K562 (cell line): ENCODE results near the gene ZNF575. TPM values are rescaled to one million over a fixed set of nuclear protein-coding genes. Genes with fewer than 3 reads are reported as not detected.

ENCODE experiments used
- ELF2 ChIP-seq: fragments of 250-450 bp; sonication (Bioruptor Pico); IDR thresholded peaks from 2 replicates; pipeline ENCODE4 v1.5.0; 2021; ENCODE audit warnings: mild to moderate bottlenecking
- polyA plus RNA-seq, 8 experiments: library from polyadenylated mRNA; depleted of rRNA in 4 of 8; stranded (reverse) in 5 of 8; unstranded in 3 of 8; fragments of >200 nt; fragmentation: Nextera tagmentation in 2 of 8; fragmentation: Illumina TruSeq in 1 of 8; extraction: Ambion mirVana in 2 of 8; extraction: Trizol in 1 of 8; gene quantifications; 2 replicates each; pipeline versions ENCODE4 v1.2.1 to v1.2.3, GENCODE V29; 2011 to 2014; ENCODE audit warnings: inconsistent platforms in 1 of 8, missing spikeins in 1 of 8
- total RNA-seq, 7 experiments: library from RNA; depleted of rRNA in 6 of 7; stranded (reverse); fragments of >200 nt in 6 of 7; fragmentation: Illumina TruSeq in 2 of 7; extraction: Trizol in 2 of 7; gene quantifications; 2 replicates each; pipeline versions ENCODE4 v1.2.1 to v1.2.3, GENCODE V29; 2011 to 2021; ENCODE audit warnings: low replicate concordance in 1 of 7
- TF ChIP-seq, protein P1 (sequence below): fragments of 150-350 bp; conservative IDR thresholded peaks from 2 replicates; pipeline ENCODE4 v1.6.1; 2014; ENCODE audit warnings: low read length
- TF ChIP-seq, protein P2 (sequence below), 2 experiments: fragments of 450-650 bp in 1 of 2; sonication (generic) in 1 of 2; formaldehyde crosslinking in 1 of 2; IDR thresholded peaks in 1 of 2; conservative IDR thresholded peaks in 1 of 2; 2 replicates each; pipeline versions ENCODE4 v1.6.1 to v1.8.1; 2016 to 2023; ENCODE audit warnings: mild to moderate bottlenecking in 2 of 2, moderate library complexity in 2 of 2, inconsistent platforms in 1 of 2, missing genetic modification reagents in 1 of 2
- TF ChIP-seq, protein P3 (sequence below), 3 experiments: IDR thresholded peaks in 2 of 3; conservative IDR thresholded peaks in 1 of 3; 2 replicates each; pipeline ENCODE4 v1.5.1; 2011 to 2012; ENCODE audit warnings: low read length in 3 of 3, mild to moderate bottlenecking in 3 of 3, control low read depth in 2 of 3, improper control_type of control experiment in 1 of 3, inconsistent platforms in 1 of 3, low read depth in 1 of 3, mixed read lengths in 1 of 3, moderate library complexity in 1 of 3; ENCODE audit not compliant: insufficient read depth in 2 of 3
- TF ChIP-seq, protein P4 (sequence below), 2 experiments: fragments of 450-650 bp; formaldehyde crosslinking in 1 of 2; IDR thresholded peaks; 2 replicates each; pipeline versions ENCODE4 v1.4.0 to v1.6.1; 2014 to 2020; ENCODE audit warnings: mild to moderate bottlenecking in 2 of 2, borderline replicate concordance in 1 of 2, low read depth in 1 of 2
- TF ChIP-seq, protein P5 (sequence below): sonication (generic); formaldehyde crosslinking; IDR thresholded peaks from 2 replicates; pipeline ENCODE4 v1.8.1; 2023; ENCODE audit warnings: mild to moderate bottlenecking, missing genetic modification reagents, moderate library complexity

The ZNF575 gene
- total and polyA plus RNA-seq, 9 of the 15 experiments (the other 6 are each of a cell fraction or from before 2014, with no cell fraction given): 0.20 to 0.98 (median 0.32) TPM; not detected in 6

DNA sequence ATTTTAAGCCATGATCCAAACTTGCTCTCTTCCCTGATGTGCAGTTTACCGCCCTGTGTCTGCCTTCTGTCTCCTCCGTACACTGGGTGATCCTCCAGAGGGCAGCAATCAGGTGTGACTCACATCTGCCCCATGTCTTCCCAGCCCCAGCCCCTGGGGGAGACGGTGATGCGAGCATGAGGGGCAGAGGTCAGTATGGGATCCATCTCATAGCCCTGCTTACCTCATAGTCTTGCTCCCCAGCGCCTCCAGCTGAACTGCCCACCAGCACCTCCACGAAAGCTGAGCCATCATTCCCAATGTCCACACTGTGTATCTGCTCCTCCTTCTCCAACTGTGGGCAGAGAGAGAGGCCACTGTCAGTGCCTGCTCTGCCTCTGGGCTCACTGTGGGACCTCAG lies 27.7 kb downstream of the ZNF575 start (continued):
- TF ChIP-seq, protein P1, sequence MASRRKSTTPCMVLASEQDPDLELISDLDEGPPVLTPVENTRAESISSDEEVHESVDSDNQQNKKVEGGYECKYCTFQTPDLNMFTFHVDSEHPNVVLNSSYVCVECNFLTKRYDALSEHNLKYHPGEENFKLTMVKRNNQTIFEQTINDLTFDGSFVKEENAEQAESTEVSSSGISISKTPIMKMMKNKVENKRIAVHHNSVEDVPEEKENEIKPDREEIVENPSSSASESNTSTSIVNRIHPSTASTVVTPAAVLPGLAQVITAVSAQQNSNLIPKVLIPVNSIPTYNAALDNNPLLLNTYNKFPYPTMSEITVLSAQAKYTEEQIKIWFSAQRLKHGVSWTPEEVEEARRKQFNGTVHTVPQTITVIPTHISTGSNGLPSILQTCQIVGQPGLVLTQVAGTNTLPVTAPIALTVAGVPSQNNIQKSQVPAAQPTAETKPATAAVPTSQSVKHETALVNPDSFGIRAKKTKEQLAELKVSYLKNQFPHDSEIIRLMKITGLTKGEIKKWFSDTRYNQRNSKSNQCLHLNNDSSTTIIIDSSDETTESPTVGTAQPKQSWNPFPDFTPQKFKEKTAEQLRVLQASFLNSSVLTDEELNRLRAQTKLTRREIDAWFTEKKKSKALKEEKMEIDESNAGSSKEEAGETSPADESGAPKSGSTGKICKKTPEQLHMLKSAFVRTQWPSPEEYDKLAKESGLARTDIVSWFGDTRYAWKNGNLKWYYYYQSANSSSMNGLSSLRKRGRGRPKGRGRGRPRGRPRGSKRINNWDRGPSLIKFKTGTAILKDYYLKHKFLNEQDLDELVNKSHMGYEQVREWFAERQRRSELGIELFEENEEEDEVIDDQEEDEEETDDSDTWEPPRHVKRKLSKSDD: no peak
- TF ChIP-seq ELF2: no peak
- TF ChIP-seq, protein P2, sequence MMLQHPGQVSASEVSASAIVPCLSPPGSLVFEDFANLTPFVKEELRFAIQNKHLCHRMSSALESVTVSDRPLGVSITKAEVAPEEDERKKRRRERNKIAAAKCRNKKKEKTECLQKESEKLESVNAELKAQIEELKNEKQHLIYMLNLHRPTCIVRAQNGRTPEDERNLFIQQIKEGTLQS (IDR thresholded peaks at IDR 0.05): peak; percentile 24
- TF ChIP-seq, protein P2 (CRISPR knock-in tag; conservative IDR thresholded peaks at IDR 0.05): no peak
- TF ChIP-seq, protein P3, sequence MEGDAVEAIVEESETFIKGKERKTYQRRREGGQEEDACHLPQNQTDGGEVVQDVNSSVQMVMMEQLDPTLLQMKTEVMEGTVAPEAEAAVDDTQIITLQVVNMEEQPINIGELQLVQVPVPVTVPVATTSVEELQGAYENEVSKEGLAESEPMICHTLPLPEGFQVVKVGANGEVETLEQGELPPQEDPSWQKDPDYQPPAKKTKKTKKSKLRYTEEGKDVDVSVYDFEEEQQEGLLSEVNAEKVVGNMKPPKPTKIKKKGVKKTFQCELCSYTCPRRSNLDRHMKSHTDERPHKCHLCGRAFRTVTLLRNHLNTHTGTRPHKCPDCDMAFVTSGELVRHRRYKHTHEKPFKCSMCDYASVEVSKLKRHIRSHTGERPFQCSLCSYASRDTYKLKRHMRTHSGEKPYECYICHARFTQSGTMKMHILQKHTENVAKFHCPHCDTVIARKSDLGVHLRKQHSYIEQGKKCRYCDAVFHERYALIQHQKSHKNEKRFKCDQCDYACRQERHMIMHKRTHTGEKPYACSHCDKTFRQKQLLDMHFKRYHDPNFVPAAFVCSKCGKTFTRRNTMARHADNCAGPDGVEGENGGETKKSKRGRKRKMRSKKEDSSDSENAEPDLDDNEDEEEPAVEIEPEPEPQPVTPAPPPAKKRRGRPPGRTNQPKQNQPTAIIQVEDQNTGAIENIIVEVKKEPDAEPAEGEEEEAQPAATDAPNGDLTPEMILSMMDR (IDR thresholded peaks at IDR 0.05 in 2 of 3, conservative IDR thresholded peaks at IDR 0.05 in 1 of 3; ENCODE audit: insufficient read depth in 2 of 3, low read depth in 1 of 3, low read length in 3 of 3): peak; percentile 52 to 75 (median 54); a peak in 5 of 6 replicates
- TF ChIP-seq, protein P4, sequence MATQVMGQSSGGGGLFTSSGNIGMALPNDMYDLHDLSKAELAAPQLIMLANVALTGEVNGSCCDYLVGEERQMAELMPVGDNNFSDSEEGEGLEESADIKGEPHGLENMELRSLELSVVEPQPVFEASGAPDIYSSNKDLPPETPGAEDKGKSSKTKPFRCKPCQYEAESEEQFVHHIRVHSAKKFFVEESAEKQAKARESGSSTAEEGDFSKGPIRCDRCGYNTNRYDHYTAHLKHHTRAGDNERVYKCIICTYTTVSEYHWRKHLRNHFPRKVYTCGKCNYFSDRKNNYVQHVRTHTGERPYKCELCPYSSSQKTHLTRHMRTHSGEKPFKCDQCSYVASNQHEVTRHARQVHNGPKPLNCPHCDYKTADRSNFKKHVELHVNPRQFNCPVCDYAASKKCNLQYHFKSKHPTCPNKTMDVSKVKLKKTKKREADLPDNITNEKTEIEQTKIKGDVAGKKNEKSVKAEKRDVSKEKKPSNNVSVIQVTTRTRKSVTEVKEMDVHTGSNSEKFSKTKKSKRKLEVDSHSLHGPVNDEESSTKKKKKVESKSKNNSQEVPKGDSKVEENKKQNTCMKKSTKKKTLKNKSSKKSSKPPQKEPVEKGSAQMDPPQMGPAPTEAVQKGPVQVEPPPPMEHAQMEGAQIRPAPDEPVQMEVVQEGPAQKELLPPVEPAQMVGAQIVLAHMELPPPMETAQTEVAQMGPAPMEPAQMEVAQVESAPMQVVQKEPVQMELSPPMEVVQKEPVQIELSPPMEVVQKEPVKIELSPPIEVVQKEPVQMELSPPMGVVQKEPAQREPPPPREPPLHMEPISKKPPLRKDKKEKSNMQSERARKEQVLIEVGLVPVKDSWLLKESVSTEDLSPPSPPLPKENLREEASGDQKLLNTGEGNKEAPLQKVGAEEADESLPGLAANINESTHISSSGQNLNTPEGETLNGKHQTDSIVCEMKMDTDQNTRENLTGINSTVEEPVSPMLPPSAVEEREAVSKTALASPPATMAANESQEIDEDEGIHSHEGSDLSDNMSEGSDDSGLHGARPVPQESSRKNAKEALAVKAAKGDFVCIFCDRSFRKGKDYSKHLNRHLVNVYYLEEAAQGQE (IDR thresholded peaks at IDR 0.05; ENCODE audit: borderline replicate concordance): peak; percentile 13; the same call in 1 of the 2 replicates
- TF ChIP-seq, protein P4 (CRISPR knock-in tag; IDR thresholded peaks at IDR 0.05; ENCODE audit: low read depth): no peak
- TF ChIP-seq, protein P5, sequence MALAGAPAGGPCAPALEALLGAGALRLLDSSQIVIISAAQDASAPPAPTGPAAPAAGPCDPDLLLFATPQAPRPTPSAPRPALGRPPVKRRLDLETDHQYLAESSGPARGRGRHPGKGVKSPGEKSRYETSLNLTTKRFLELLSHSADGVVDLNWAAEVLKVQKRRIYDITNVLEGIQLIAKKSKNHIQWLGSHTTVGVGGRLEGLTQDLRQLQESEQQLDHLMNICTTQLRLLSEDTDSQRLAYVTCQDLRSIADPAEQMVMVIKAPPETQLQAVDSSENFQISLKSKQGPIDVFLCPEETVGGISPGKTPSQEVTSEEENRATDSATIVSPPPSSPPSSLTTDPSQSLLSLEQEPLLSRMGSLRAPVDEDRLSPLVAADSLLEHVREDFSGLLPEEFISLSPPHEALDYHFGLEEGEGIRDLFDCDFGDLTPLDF (CRISPR knock-in tag): no peak
